HEK293 (cell line): ENCODE data around the gene RAB40C.

Experiments
- KLF9 ChIP-seq: fragments of 450-650 bp; formaldehyde crosslinking; IDR thresholded peaks from 2 replicates; pipeline ENCODE4 v1.5.1; 2016; ENCODE audit warnings: missing biosample characterization, missing genetic modification characterization, low read depth
- PBX3 ChIP-seq: sonication (generic); formaldehyde crosslinking; IDR thresholded peaks from 2 replicates; pipeline ENCODE4 v1.8.1; 2022; ENCODE audit warnings: mild to moderate bottlenecking, moderate library complexity, missing genetic modification reagents
- SCRT2 ChIP-seq: fragments of 450-650 bp; formaldehyde crosslinking; IDR thresholded peaks from 2 replicates; pipeline ENCODE4 v1.5.1; 2016; ENCODE audit warnings: missing biosample characterization, missing genetic modification characterization
- SETDB1 ChIP-seq: IDR thresholded peaks from one replicate; pipeline ENCODE4 v1.6.1; 2017; ENCODE audit warnings: mild to moderate bottlenecking, low read length, moderate library complexity, mixed read lengths; ENCODE audit not compliant: insufficient read length
- SP2 ChIP-seq: fragments of 450-650 bp; formaldehyde crosslinking; IDR thresholded peaks from 2 replicates; pipeline ENCODE4 v1.5.1; 2016; ENCODE audit warnings: missing biosample characterization, missing genetic modification characterization
- ZBTB7A ChIP-seq: fragments of 450-650 bp; formaldehyde crosslinking; IDR thresholded peaks from 2 replicates; pipeline ENCODE4 v1.5.1; 2016; ENCODE audit warnings: low read depth, missing biosample characterization, missing genetic modification characterization
- ZNF112 ChIP-seq: fragments of 450-650 bp; formaldehyde crosslinking; IDR thresholded peaks from 2 replicates; pipeline ENCODE4 v1.5.0; 2017; ENCODE audit warnings: missing biosample characterization, missing genetic modification characterization
- ZNF138 ChIP-seq: fragments of 450-650 bp; formaldehyde crosslinking; IDR thresholded peaks from 2 replicates; pipeline ENCODE4 v1.5.1; 2016; ENCODE audit warnings: missing biosample characterization, missing genetic modification characterization, borderline replicate concordance
- ZNF175 ChIP-seq: fragments of 450-650 bp; formaldehyde crosslinking; IDR thresholded peaks from 2 replicates; pipeline ENCODE4 v1.5.1; 2016; ENCODE audit warnings: missing biosample characterization, missing genetic modification characterization
- ZNF19 ChIP-seq: fragments of 450-650 bp; formaldehyde crosslinking; IDR thresholded peaks from 2 replicates; pipeline ENCODE4; 2016; ENCODE audit warnings: missing biosample characterization, missing genetic modification characterization, low read depth
- ZNF23 ChIP-seq: fragments of 450-650 bp; formaldehyde crosslinking; IDR thresholded peaks from 2 replicates; pipeline ENCODE4 v1.5.1; 2016; ENCODE audit warnings: missing biosample characterization, missing genetic modification characterization, borderline replicate concordance
- ZNF266 ChIP-seq: fragments of 450-650 bp; formaldehyde crosslinking; IDR thresholded peaks from 2 replicates; pipeline ENCODE4 v1.5.1; 2016; ENCODE audit warnings: missing biosample characterization, missing genetic modification characterization, low read depth
- ZNF280C ChIP-seq: fragments of 450-650 bp; formaldehyde crosslinking; IDR thresholded peaks from 2 replicates; pipeline ENCODE4 v1.5.1; 2016; ENCODE audit warnings: missing biosample characterization, missing genetic modification characterization
- ZNF302 ChIP-seq: fragments of 450-650 bp; formaldehyde crosslinking; IDR thresholded peaks from 2 replicates; pipeline ENCODE4 v1.5.1; 2016; ENCODE audit warnings: missing biosample characterization, missing genetic modification characterization, low read depth
- ZNF350 ChIP-seq: fragments of 450-650 bp; formaldehyde crosslinking; IDR thresholded peaks from 2 replicates; pipeline ENCODE4 v1.5.0; 2017; ENCODE audit warnings: missing biosample characterization, mild to moderate bottlenecking, missing genetic modification characterization
- ZNF398 ChIP-seq: fragments of 450-650 bp; formaldehyde crosslinking; IDR thresholded peaks from 2 replicates; pipeline ENCODE4 v1.5.1; 2017; ENCODE audit warnings: missing biosample characterization, missing genetic modification characterization
- ZNF426 ChIP-seq: fragments of 450-650 bp; formaldehyde crosslinking; IDR thresholded peaks from 2 replicates; pipeline ENCODE4 v1.5.1; 2017; ENCODE audit warnings: missing biosample characterization, missing genetic modification characterization, mild to moderate bottlenecking, inconsistent platforms, moderate library complexity
- ZNF449 ChIP-seq: fragments of 450-650 bp; formaldehyde crosslinking; IDR thresholded peaks from 2 replicates; pipeline ENCODE4 v1.5.1; 2017; ENCODE audit warnings: missing biosample characterization, mild to moderate bottlenecking, missing genetic modification characterization, moderate library complexity
- ZNF561 ChIP-seq: fragments of 450-650 bp; IDR thresholded peaks from 2 replicates; pipeline ENCODE4 v1.5.1; 2018; ENCODE audit warnings: missing biosample characterization, missing genetic modification characterization, borderline replicate concordance
- ZNF677 ChIP-seq: fragments of 450-650 bp; IDR thresholded peaks from 2 replicates; pipeline ENCODE4 v1.5.0; 2018; ENCODE audit warnings: missing biosample characterization, mild to moderate bottlenecking, missing genetic modification characterization, moderate library complexity
- ZNF704 ChIP-seq: fragments of 450-650 bp; formaldehyde crosslinking; IDR thresholded peaks from 2 replicates; pipeline ENCODE4 v1.5.1; 2016; ENCODE audit warnings: missing biosample characterization, missing genetic modification characterization
- ZNF707 ChIP-seq: fragments of 450-650 bp; formaldehyde crosslinking; IDR thresholded peaks from 2 replicates; pipeline ENCODE4 v1.5.1; 2016; ENCODE audit warnings: missing biosample characterization, missing genetic modification characterization
- ZNF768 ChIP-seq: fragments of 450-650 bp; formaldehyde crosslinking; IDR thresholded peaks from 2 replicates; pipeline ENCODE4 v1.5.1; 2018; ENCODE audit warnings: missing biosample characterization, mild to moderate bottlenecking, missing genetic modification characterization
- ZNF785 ChIP-seq: fragments of 450-650 bp; formaldehyde crosslinking; IDR thresholded peaks from 2 replicates; pipeline ENCODE4 v1.5.1; 2016; ENCODE audit warnings: missing biosample characterization, missing genetic modification characterization
- TF ChIP-seq, protein P1 (sequence below): fragments of 450-650 bp; formaldehyde crosslinking; IDR thresholded peaks from 2 replicates; pipeline ENCODE4 v1.5.1; 2016; ENCODE audit warnings: missing biosample characterization, missing genetic modification characterization
- TF ChIP-seq, protein P2 (sequence below): fragments of 450-650 bp; formaldehyde crosslinking; IDR thresholded peaks from 2 replicates; pipeline ENCODE4 v1.5.1; 2016; ENCODE audit warnings: missing biosample characterization, missing genetic modification characterization
- TF ChIP-seq, protein P3 (sequence below): fragments of 450-650 bp; formaldehyde crosslinking; IDR thresholded peaks from 2 replicates; pipeline ENCODE4 v1.5.1; 2016; ENCODE audit warnings: missing biosample characterization, missing genetic modification characterization
- TF ChIP-seq, protein P4 (sequence below): fragments of 450-650 bp; formaldehyde crosslinking; IDR thresholded peaks from 2 replicates; pipeline ENCODE4 v1.5.1; 2016; ENCODE audit warnings: missing biosample characterization, missing genetic modification characterization

The RAB40C gene

DNA sequence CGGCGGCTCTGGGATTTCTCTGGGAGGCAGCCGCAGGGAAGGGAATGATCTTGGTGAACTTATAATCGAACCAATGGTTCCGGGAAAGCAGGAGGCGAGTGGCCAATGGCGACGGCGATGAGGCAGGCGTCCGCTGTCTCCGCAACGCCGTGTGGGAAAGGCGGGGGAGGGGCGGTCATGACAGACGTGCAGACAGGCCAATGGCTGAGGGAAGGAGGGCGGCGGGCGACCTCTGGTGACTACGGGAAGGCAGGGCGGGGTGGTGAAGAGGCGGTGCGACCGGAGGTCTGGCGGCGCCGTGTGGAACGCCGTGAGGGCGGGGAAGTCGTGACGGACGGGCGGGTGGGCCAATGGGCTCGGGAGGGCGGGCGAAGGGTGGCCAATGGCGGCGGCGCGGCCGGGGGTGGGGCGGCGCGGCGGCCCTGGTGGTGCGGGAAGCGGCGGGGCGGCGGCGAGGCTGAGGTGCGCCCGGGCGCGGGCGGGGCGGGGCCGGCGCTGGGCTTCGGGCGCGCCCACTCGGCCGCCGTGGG is at the start of gene RAB40C (continued):
- TF ChIP-seq ZNF280C (tag by site-specific recombination) (no peak), ZNF266 (no peak), ZNF398 (no peak), ZNF19 (tag by site-specific recombination) (no peak), ZNF561 (no peak), KLF9 (tag by site-specific recombination) (peak; percentile 81), ZNF707 (tag by site-specific recombination) (no peak), PBX3 (CRISPR knock-in tag) (peak; percentile 98), ZBTB7A (tag by site-specific recombination) (no peak; the same call in 1 of the 2 replicates), ZNF175 (tag by site-specific recombination) (no peak), ZNF138 (tag by site-specific recombination) (no peak), ZNF112 (tag by site-specific recombination) (no peak), ZNF785 (tag by site-specific recombination) (no peak), SETDB1 (no peak), ZNF23 (tag by site-specific recombination) (no peak), ZNF704 (tag by site-specific recombination) (no peak), ZNF426 (tag by site-specific recombination) (no peak), SP2 (peak; percentile 90), ZNF302 (tag by site-specific recombination) (no peak), ZNF449 (tag by site-specific recombination) (no peak), ZNF677 (tag by site-specific recombination) (no peak), ZNF350 (no peak), ZNF768 (tag by site-specific recombination) (no peak), SCRT2 (tag by site-specific recombination) (no peak)
- TF ChIP-seq, protein P1, sequence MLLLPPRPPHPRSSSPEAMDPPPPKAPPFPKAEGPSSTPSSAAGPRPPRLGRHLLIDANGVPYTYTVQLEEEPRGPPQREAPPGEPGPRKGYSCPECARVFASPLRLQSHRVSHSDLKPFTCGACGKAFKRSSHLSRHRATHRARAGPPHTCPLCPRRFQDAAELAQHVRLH (tag by site-specific recombination), result no peak
- TF ChIP-seq, protein P2, sequence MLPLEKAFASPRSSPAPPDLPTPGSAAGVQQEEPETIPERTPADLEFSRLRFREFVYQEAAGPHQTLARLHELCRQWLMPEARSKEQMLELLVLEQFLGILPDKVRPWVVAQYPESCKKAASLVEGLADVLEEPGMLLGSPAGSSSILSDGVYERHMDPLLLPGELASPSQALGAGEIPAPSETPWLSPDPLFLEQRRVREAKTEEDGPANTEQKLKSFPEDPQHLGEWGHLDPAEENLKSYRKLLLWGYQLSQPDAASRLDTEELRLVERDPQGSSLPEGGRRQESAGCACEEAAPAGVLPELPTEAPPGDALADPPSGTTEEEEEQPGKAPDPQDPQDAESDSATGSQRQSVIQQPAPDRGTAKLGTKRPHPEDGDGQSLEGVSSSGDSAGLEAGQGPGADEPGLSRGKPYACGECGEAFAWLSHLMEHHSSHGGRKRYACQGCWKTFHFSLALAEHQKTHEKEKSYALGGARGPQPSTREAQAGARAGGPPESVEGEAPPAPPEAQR (tag by site-specific recombination), result no peak
- TF ChIP-seq, protein P3, sequence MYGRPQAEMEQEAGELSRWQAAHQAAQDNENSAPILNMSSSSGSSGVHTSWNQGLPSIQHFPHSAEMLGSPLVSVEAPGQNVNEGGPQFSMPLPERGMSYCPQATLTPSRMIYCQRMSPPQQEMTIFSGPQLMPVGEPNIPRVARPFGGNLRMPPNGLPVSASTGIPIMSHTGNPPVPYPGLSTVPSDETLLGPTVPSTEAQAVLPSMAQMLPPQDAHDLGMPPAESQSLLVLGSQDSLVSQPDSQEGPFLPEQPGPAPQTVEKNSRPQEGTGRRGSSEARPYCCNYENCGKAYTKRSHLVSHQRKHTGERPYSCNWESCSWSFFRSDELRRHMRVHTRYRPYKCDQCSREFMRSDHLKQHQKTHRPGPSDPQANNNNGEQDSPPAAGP (tag by site-specific recombination), result peak; percentile 53
- TF ChIP-seq, protein P4, sequence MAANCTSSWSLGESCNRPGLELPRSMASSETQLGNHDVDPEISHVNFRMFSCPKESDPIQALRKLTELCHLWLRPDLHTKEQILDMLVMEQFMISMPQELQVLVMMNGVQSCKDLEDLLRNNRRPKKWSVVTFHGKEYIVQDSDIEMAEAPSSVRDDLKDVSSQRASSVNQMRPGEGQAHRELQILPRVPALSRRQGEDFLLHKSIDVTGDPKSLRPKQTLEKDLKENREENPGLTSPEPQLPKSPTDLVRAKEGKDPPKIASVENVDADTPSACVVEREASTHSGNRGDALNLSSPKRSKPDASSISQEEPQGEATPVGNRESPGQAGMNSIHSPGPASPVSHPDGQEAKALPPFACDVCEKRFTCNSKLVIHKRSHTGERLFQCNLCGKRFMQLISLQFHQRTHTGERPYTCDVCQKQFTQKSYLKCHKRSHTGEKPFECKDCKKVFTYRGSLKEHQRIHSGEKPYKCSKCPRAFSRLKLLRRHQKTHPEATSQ, result no peak
